Activated CD8-positive, alpha-beta memory T cell treated with anti-CD3 and anti-CD28 coated beads for 48 hours (primary cell): ENCODE data around the gene ANKRD65.
A peak's percentile ranks its signal among the peaks of the same experiment; 100 is the strongest.

Experiments
- DNase-seq, 3 experiments: peaks; one replicate each; pipeline ENCODE4 v3.0.0-alpha.2; 2020; ENCODE audit warnings: low read depth in 2 of 3, low spot score in 2 of 3

ANKRD65 gene

DNA sequence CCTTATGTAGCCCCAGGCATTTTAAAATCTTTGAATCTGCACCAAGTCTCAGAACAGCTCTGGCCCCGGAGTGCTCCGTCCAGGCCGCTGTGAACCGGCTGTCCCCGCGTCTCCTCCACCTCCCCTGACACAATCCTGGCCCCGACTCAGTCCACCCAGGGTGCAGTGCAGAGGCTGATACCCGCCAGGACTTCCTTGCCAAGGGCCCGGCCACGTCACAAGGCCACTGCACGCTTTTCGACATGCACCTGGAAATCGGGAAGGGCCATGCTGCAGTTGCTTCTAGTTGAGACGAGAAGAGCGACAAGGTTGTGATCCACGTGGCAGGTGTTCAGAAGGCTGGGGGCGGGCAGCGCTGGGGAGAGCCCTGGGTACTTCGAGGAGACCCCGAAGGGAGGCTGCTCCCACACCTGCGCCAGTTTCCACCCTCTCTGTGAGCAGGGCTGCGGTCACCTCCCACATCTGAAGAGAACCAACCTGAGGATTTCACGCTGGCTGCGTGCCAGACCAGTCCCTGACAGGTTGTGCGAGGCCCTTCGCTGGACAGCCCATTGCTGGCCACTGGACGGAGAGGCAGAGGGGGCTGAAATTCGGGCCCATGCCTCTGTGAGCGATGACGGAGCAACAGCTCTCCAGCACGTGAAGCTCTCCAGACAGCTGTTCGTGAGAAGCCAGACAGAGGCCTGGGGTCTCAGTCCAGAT lies 21.1 kb upstream of the ANKRD65 start:
- DNase-seq, result no peak

- DNase-seq, result peak in 2 of 3 experiments; percentile 49 to 52
Measured at GRCh38 chr1:1441002-1441888, 20.2 kb upstream of the ANKRD65 start.

GRCh38 chr1:1440262-1441001 lies 19.4 kb upstream of the ANKRD65 start:
- no peak for DNase-seq

DNA sequence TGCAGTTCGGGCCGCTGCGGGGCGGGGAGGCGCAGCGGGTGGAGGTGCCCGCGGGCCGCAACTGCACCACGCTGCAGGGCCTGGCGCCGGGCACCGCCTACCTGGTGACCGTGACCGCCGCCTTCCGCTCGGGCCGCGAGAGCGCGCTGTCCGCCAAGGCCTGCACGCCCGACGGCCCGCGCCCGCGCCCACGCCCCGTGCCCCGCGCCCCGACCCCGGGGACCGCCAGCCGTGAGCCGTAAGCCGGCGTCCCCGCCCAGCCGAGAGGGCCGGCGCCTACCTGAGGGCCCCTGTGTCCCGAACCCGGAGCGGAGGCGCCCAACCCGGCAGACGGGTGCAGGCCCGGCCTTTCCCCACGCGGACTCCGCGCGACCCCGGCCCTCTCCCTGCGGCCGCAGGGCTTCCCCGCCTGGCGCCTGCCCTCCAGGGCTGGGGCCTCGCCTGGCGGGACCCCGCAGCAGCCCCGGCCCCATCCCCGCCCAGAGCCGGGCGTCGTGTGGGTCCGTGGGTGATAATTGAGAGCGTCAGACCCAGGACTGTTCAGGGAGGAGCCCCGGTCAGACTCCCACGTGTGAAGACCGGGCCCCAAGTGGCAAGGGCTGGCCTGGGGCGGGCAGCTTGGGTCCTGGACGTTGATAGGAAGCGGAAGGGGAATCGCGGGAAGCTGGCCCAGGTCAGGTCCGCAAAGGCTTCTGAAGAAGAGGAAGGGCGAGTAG lies 18.6 kb upstream of the ANKRD65 start:
- DNase-seq, result no peak

DNA sequence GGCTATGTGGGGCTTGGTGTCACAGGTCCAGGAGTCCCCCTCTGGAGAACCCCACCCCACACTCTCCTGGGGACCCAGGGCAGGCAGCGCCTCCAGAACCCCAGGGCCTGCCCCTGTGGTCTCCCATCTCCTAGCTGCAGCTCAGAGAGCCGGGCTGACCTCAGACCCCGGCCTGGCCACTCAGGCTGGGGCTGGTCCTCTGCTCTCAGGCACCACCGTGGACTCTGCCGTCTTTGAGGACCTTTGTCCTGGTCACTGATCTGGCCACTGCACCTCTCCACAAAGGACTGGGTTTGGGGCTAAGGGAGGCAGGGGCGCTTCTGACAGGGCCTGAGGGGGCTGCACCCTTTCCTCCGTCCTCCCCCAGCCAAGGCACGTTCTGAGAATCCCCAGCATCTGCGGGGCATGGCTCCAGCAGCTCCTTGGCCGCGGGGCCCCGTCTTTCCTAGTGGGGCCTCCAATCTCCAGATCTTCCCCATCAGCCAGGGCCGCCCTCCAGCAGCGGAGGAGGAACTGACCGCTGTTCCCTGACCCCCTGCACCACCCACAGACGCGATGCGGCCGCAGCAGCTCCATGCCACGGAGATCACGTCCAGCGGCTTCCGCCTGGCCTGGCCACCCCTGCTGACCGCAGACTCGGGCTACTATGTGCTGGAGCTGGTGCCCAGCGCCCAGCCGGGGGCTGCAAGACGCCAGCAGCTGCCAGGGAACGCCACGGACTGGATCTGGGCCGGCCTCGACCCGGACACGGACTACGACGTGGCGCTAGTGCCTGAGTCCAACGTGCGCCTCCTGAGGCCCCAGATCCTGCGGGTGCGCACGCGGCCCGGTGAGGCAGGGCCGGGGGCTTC lies 17.7 kb upstream of the ANKRD65 start:
- DNase-seq, result no peak

DNA sequence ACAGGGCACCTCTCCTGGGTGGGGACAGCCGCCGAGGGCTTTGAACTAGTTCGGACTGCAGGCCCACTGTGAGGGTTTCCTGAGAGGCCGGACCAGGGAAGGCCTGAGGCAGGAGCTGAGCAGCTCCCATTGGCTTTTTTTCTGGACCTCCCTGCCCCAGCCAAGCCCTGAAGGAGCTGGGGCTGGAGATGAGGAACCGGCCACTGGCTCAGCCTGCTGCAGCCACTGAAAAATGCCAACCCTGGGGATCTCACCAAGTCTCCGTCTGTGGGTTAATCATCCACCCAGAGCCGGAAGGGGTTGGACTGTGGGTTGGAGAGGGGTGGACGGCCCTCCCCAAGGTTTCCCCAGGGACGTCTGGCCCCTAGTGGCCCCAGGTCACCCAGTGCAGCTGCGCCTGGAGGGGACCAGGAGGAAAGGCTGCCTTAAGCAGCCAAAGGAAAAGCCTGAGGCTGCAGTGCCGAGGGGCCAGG lies 16.9 kb upstream of the ANKRD65 start:
- DNase-seq, result no peak

GRCh38 chr1:1437033-1437903 lies 16.2 kb upstream of the ANKRD65 start:
- DNase-seq, result no peak

DNA sequence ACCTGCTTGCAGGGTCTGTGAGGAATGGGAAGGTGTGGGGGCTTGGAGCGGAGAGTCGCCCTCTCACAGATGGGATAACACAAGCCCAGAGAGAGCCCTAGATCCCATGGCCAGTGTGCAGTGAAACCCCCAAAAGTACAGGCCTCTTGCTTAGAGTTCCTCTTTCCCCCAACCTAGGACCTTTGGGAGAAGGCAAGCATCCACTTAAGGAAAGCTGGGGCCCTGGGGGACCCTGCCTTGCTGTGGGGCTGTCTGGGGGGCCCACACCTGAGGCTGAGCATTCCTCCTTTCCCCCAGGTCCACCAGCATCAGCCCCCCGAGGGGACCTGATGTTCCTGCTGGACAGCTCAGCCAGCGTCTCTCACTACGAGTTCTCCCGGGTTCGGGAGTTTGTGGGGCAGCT lies 15.6 kb upstream of the ANKRD65 start:
- DNase-seq, result no peak

DNA sequence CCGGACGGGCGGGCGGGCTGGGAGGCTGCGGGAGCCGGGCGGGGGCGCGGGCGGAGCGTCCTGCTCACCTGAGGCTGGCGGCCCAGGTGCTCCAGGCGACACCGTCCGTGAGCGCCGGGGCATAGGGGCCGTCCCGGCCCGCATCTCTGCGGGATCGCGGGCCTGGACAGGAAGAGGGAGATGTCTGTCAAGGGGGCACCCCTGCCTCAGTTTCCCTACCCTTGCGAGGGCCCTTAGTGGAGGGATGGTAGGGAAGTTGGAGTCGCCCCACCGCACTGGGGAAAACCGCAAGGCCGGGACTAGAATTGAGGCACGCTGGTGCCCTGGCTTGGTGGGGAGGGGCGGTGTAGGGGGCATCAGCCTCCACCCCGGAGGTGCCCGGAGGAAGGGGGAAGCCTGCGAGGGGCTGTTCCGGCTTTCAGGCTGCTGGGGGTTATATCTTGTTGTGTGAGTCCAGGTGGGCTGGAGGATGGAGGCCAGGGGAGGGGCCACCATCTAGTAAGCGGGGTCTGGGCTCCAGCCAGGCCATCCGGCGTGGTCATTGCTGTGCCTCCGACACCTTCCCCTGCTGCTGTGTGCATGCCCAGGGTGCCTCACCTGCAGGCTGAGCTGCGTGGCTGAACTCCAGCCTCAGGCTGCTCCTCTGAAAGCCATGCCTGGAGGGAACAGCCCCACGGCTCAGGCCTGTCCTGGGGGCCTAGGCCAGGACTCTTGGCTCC lies 15.0 kb upstream of the ANKRD65 start:
- DNase-seq, result no peak

- DNase-seq, result peak; percentile 41 to 57 (median 47)
Measured at GRCh38 chr1:1435106-1435903, 14.2 kb upstream of the ANKRD65 start, which contains the start of gene VWA1. VWA1 (plus strand) TSS chr1:1435690; CDS start chr1:1435749, 59 bp downstream.

- DNase-seq, result no peak
Measured at GRCh38 chr1:1434824-1435105, 13.7 kb upstream of the ANKRD65 start.

DNA sequence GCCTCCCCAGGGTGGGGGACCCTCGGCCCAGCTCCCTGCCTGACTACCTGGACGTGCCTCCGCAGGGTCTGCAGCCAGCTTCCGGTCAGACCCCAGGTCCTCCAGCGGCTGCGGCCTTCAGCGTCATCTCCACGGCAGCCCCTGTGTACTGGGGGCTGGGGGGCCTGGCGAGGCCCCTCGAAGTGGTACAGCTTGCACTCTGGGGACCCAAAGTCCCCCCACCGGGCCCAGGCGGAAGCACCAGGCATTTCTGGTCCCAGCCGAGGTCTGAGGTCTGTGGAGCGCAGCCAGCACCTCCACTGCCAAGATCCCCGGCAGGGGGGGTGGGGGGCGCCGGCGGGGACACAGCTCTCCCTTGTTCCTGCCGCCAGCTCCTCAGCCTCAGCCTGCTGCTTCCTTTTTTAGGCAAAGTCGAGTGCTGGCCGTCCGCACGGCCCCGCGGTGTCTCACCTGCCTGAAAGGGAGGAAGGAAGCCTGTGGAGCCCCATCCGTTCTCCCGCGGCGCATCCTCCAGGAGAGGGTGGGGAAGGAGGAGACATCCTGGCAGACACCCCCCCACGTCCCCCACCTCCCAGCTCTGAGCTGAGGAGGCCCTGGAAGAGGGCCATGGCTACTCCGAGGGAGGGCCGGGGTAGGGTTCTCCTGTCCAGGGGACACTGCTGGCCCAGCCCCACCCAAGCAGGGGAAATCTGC lies 13.2 kb upstream of the ANKRD65 start:
- peak in 1 of 3 experiments; percentile 28 for DNase-seq

DNA sequence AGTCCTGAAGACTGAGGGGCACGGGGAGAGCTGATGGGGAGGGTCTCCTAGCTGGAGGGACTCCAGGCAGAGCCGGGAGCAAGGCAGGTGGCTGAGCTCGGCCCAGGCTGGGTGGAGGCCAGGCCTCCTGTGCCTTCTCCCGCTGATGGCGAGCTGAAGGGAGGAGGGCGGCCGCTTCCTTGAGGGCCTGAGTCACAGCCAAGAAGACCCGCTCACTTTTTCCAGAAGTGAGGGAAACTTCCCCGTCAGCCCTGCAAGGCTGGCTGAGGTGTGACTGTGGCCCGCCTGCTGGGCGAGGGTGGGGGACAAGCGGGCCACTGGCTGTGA lies 12.7 kb upstream of the ANKRD65 start:
- peak in 2 of 3 experiments; percentile 23 to 46 for DNase-seq

DNA sequence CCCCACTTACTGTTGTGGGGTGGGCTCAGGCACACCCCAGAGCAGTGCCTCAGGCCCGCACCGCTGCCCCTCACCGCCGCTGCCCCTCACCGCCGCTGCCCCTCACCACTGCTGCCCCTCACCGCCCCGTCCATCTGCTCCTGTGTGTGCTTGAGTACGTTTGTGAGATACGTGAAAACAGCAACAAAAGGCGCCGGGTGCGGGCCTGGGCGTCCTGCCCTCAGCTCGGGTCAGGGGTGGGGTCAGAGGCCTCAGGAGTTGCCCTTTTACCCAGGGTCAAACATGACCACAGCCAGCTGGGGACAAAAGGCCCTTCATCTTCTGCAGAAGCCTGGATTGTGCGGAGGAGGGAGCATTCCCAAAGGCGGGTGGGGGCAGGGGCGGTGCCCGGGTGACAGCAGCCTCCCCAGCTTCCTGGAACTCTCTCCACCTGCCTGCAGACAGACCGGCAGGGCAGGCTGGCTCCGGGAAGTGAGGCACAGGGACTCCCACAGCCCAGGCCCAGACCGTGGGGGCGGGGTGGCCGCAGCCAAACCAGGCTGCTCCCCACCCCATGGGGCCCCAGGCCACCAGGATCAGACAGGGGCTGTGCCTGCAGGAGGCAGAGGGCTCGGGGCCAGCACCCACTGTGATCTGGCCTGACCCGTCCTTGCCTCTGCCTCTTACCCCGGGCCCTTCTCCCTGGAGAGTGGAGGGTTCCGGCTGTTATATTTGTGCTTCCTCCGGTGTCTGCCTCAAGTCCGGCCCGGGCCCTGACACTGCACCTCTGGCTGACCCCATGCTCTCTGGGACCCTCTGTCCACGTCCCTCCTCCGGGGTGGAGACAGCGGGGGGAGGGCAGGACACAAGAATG lies 12.1 kb upstream of the ANKRD65 start:
- no peak for DNase-seq

DNA sequence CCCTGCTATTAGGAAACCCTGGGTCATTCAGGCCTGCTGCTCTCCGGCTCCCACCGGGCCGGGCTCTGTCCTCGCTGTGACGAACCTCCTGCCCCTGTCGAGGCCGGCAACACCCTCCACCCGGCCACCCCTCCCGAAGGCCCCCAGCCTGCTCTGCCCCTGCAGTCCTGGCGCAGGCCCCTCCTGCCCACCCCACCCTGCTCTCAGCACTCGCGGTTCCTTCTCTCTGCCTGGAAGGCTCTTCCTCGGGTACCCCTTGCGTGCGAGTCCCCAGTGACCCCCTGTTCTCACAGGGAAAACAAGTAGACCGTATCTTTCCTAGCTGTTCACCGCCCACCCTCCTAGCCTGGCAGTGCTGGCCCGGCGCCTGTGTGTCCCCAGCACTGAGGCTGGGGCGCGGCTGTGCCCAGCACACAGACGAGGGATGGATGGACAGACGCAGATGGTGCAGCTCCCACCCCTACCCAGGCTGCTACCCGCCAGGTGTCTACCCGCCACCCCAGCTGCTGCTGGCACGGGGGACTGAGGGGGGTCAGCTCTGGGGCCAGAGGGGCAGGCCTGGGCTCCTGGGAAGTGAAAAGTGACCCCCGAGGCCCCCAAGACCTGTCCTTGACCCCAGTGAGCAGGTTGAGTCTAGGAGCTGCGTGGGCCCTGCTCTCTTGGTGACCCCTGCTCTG lies 11.3 kb upstream of the ANKRD65 start:
- DNase-seq, result no peak

DNA sequence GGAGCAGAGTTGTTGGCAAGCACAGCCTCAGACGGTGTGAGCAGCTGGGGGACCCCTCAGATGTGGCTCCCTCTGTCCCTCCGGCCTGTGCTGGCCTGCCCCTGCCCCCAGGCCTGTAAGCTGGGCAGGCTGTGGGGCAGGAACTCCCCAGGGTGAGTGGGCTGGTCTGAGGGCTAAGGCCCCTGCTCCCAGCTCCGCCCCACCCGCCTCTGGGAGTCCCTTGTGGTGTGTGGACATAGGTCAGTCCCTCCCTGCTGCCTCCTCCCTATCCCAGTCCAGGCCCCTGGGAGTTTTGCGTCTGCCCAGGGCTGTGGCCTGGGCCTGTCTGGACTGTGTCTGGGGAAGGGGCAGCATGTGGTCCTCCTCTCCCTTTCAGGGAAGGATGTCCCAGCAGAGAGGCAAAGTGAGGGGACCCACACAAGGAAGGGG lies 10.8 kb upstream of the ANKRD65 start:
- DNase-seq, result no peak
